GM12874 (cell line): ENCODE data around the gene FBLN7.

Experiments used
- TF ChIP-seq, protein P1 (sequence below): IDR thresholded peaks from 2 replicates; pipeline ENCODE4 v1.5.1; 2011; ENCODE audit warnings: low read depth, mild to moderate bottlenecking, control low read depth, low read length, moderate library complexity; ENCODE audit not compliant: insufficient read depth

The FBLN7 gene

DNA sequence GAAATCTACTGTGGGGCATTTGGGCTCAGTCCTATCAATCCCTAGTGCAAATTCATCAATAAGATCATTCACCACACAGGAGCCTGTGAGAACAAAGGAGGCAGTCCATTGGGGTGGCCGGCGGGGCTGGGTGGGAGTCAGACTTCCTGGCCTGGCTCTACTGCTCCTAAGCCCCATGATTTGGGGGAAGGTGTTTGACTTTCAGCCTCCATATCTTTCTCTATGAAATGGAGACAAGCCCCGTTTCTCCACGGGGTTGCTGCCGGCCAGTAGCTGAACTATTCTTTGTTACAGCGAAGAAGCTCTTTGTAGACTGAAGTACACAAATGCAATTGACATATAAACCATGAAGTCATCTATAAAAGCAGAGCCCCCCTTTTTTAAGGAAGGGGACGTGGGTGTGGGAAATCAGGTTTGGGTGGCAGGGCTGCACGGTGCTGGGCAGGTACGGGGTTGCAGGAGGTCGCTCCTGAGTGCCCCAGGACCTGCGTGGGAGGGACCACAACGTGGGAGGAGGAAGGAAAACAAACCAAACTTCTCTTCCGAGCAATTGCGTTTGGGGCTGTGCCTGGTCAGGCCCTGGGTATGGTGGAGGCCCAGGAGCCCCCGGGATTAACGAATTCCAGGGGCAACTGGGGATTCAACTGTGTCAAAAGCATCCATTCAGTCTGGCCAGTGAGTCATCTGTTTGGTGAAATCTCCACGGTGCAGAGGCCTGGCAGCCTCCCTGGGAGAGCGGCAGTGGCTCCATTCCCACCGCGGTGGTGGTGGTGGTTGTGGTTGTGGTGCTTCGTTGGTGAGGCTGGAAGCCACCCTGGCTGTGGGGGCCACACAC lies 18.2 kb downstream of the FBLN7 start:
- TF ChIP-seq, protein P1, sequence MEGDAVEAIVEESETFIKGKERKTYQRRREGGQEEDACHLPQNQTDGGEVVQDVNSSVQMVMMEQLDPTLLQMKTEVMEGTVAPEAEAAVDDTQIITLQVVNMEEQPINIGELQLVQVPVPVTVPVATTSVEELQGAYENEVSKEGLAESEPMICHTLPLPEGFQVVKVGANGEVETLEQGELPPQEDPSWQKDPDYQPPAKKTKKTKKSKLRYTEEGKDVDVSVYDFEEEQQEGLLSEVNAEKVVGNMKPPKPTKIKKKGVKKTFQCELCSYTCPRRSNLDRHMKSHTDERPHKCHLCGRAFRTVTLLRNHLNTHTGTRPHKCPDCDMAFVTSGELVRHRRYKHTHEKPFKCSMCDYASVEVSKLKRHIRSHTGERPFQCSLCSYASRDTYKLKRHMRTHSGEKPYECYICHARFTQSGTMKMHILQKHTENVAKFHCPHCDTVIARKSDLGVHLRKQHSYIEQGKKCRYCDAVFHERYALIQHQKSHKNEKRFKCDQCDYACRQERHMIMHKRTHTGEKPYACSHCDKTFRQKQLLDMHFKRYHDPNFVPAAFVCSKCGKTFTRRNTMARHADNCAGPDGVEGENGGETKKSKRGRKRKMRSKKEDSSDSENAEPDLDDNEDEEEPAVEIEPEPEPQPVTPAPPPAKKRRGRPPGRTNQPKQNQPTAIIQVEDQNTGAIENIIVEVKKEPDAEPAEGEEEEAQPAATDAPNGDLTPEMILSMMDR, result no peak

DNA sequence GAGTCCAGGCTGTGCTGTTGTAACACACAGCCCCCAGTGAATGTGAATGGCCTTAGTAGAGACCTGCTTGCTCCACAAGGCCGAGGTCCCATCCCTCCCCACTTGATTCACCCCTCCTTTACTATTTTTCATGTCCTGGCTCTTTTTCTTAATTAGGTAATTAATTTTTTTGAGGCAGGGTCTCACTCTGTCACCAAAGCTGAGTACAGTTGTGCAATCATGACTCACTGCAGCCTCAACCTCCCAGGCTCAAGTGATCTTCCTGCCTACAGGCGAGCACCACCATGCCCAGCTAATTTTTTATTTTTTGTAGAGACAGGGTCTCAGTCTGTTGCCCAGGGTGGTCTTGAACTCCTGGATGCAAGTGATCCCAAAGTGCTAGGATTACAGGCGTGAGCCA lies 19.3 kb downstream of the FBLN7 start:
- TF ChIP-seq, protein P1, result no peak

DNA sequence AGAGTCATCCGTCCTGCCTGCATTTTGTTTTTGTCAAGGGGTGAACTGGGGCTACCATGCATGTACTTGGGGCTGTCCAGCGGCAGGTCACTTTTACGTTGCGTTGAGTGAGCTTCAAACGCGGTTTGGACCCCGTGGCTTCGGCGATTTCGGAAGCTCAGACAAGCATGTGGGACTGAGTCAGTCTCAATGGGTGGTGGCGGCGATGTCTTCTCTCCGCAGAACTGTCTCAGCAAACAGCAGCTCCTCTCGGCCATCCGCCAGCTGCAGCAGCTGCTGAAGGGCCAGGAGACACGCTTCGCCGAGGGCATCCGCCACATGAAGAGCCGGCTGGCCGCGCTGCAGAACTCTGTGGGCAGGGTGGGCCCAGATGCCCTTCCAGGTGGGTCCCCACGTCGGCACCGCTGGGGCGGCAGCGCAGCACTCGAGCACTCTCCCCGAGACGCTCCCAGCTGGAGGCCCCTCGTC lies 21.3 kb downstream of the FBLN7 start:
- TF ChIP-seq, protein P1, result no peak

DNA sequence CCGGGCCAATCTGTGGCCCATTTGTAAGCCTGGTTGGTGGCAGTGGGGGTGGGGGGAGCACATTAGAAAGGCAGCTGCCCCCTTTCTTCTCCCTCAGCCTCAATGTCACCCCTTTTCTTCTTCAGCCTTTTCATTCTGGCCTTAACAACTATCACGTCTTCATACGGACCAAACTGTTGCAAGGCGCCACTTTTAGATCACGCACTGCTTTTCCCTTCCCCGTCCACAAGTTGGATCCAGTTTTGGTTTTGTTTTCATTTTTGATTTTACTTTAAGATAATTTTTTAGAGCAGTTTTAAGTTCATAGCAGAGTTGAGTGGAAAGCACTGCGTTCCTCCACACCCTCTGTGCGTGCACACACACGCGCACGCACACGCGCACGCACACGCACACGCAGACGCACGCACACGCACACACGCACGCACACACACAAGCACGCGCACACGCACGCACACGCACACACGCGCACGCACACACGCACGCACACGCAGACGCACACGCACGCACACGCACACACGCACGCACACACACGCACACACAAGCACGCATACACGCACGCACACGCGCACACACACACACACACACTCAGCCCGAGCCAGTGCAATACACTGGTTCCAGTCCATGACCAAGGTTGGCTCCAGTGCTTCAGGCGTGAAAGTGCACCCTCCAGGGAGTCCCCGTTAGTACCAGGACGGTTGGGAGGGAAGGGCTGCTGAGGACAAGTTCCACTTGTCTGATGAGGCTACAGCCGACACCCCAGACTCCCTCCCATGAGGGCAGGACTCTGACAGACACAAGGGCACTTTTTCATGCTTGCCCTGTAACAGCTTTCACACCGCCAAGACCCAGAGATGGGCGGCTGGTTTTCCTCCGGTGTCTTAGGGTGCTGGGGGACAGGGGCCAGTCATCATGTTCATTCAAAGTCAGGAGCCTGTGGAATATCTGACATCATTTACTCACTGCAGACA lies 22.4 kb downstream of the FBLN7 start:
- TF ChIP-seq, protein P1, result no peak

DNA sequence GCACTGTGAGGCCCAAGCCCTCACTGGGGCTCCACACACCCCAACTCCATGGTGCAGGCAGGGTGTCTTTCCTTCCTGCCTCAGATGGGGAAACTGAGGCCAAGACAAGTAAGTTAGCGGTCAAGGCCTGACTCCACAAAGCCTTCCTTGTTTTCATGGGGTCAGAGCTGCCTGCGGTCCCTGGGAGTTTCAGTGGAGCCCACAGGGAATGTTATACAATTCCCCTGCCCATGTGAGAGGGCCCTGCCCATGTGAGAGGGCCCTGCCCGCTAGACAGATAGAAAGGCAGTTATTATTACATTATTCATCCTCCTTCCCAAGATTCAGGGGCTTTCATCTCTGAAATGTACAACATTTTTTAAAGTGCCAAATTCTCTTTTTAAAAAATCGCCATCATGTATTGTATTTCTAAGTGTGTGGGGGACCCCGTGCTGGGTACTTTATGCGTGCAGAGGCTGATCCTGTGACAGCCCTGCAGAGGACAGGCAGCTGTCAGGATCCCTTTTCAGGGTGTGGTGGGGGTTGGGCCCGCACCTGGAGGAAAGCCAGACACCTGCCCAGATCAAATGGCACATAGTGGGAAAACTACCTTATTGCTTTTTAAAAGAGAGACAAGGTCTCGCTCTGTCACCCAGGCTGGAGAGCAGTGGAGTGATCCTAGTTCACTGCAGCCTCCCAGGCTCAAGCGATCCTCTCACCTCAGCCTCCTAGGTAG lies 23.4 kb downstream of the FBLN7 start:
- TF ChIP-seq, protein P1, result no peak

DNA sequence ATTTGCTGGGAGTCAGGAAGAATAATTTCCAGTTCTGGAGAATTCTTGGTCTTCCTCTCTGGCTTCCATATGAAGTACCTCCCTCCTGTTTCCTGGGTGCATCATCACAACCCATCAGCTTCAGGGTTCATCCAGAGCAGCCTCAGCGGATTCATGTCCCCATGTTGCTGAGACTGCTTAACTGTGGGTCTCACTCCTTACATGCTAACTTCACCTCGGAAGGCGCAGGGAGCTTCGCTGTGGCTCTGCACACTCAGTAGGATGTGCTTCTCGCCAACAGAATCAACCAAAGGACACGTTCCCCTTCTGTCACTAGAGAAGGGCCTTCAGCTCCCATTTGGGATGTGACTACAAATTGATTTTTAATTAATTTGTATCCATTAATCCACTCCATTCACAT lies 24.2 kb downstream of the FBLN7 start:
- TF ChIP-seq, protein P1, result no peak
